MM.1S (cell line): ENCODE measurements around the gene PLCG2.
A peak's percentile ranks its signal among the peaks of the same experiment; 100 is the strongest.

Experiments
- DNase-seq: peaks from one replicate; pipeline ENCODE4 v3.0.0-alpha.2; 2015
- H2AFZ ChIP-seq: fragments of 300-600 bp; sonication (generic); 2 replicates; pipeline ENCODE4 v1.6.0; 2016; ENCODE audit warnings: antibody characterized with exemption, low read length
- H3F3A ChIP-seq: fragments of 300-600 bp; sonication (generic); 2 replicates; pipeline ENCODE4 v1.6.1; 2016; ENCODE audit warnings: mild to moderate bottlenecking, antibody characterized with exemption, low read length, moderate library complexity, mixed read lengths; ENCODE audit not compliant: insufficient read depth
- H3K27ac ChIP-seq: fragments of 300-600 bp; sonication (generic); 2 replicates; pipeline ENCODE4 v1.5.1; 2016; ENCODE audit warnings: mild to moderate bottlenecking, low read length
- H3K27me3 ChIP-seq: fragments of 300-600 bp; sonication (generic); replicated peaks from 2 replicates; pipeline ENCODE4 v1.6.0; 2016; ENCODE audit warnings: low read length; ENCODE audit not compliant: insufficient read depth
- H3K36me3 ChIP-seq: fragments of 300-600 bp; sonication (generic); replicated peaks from 2 replicates; pipeline ENCODE4 v1.6.1; 2016; ENCODE audit warnings: mild to moderate bottlenecking, low read length, mixed read lengths; ENCODE audit not compliant: insufficient read depth
- H3K4me1 ChIP-seq: fragments of 300-600 bp; sonication (generic); 2 replicates; pipeline ENCODE4 v1.6.1; 2016; ENCODE audit warnings: low read length, mixed read lengths
- H3K4me2 ChIP-seq: fragments of 300-600 bp; sonication (generic); 2 replicates; pipeline ENCODE4 v1.6.0; 2016; ENCODE audit warnings: low read depth, low read length
- H3K4me3 ChIP-seq: fragments of 300-600 bp; sonication (generic); 2 replicates; pipeline ENCODE4 v1.5.1; 2016; ENCODE audit warnings: low read length, mixed read lengths
- H3K79me2 ChIP-seq: fragments of 300-600 bp; sonication (generic); 2 replicates; pipeline ENCODE4 v1.6.1; 2016; ENCODE audit warnings: mixed run types, low read length, mixed read lengths
- H3K9ac ChIP-seq: fragments of 300-600 bp; sonication (generic); 2 replicates; pipeline ENCODE4 v1.6.1; 2016; ENCODE audit warnings: low read length, mixed read lengths
- H3K9me2 ChIP-seq: fragments of 300-600 bp; sonication (generic); replicated peaks from 2 replicates; pipeline ENCODE4 v1.6.1; 2016; ENCODE audit warnings: mild to moderate bottlenecking, low read length, mixed read lengths; ENCODE audit not compliant: insufficient read depth
- H3K9me3 ChIP-seq: fragments of 300-600 bp; sonication (generic); replicated peaks from 2 replicates; pipeline ENCODE4 v1.6.1; 2016; ENCODE audit warnings: mild to moderate bottlenecking, low read length, mixed read lengths; ENCODE audit not compliant: insufficient read depth
- H4K20me1 ChIP-seq: fragments of 300-600 bp; sonication (generic); 2 replicates; pipeline ENCODE4 v1.6.1; 2016; ENCODE audit warnings: mild to moderate bottlenecking, low read length, moderate library complexity, mixed read lengths; ENCODE audit not compliant: insufficient read depth
- CTCF ChIP-seq: fragments of 300-600 bp; sonication (generic); IDR thresholded peaks from 2 replicates; pipeline ENCODE4 v1.5.1; 2016; ENCODE audit warnings: antibody characterized with exemption, low read length, mixed read lengths
- EZH2 ChIP-seq: fragments of 300-600 bp; sonication (generic); optimal IDR thresholded peaks from 2 replicates; pipeline ENCODE3; 2017; ENCODE audit warnings: low read depth, mild to moderate bottlenecking, antibody characterized with exemption, low read length, mixed read lengths
- EZH2phosphoT487 ChIP-seq: fragments of 300-600 bp; sonication (generic); IDR thresholded peaks from 2 replicates; pipeline ENCODE4 v1.6.1; 2018; ENCODE audit warnings: antibody characterized with exemption, low read length

Gene PLCG2

GRCh38 chr16:81748476-81749198, 30.5 kb upstream of the PLCG2 start:
- Histone ChIP-seq H3K4me1 (peaks cover 14% of the 10 kb centered on the region), H3K27me3 (no peaks in the 10 kb centered on the region), H2AFZ (0 out of 2 replicates have a peak overlapping the region, but pooled peaks have one; percentile 23), H3K9me3 (no peaks in the 10 kb centered on the region), H3K4me3 (no peak overlapping the region), H3K9me2 (no peaks in the 10 kb centered on the region), H3K9ac (no peak overlapping the region), H3K27ac (no peak overlapping the region), H3F3A (no peaks in the 10 kb centered on the region), H3K36me3 (no peaks in the 10 kb centered on the region), H3K79me2 (no peaks in the 10 kb centered on the region), H4K20me1 (no peaks in the 10 kb centered on the region), H3K4me2 (0 out of 2 replicates have a peak overlapping the region, but pooled peaks have one; percentile 15)
- no peak for DNase-seq
- TF ChIP-seq CTCF: 0 out of 2 replicates have a peak, but pooled peaks have one; percentile 7
- no peak for TF ChIP-seq EZH2phosphoT487

- H3K4me3 ChIP-seq: no peak overlapping the region
- H3K9me2 ChIP-seq: no peaks in the 10 kb centered on the region
- H3K4me1 ChIP-seq: peaks cover 14% of the 10 kb centered on the region
- peak; percentile 50 for DNase-seq
- H3K27me3 ChIP-seq: no peaks in the 10 kb centered on the region
- no peaks in the 10 kb centered on the region for H3K36me3 ChIP-seq
- TF ChIP-seq CTCF (no peak), EZH2phosphoT487 (no peak), EZH2 (no peak)
- H3K4me2 ChIP-seq: peak overlapping the region; percentile 68
- H3K9ac ChIP-seq: peak overlapping the region; percentile 56
- H3K79me2 ChIP-seq: no peaks in the 10 kb centered on the region
- peak overlapping the region; percentile 55; the same call in 1 of the 2 replicates for H3K27ac ChIP-seq
- no peaks in the 10 kb centered on the region for H3K9me3 ChIP-seq
- peak overlapping the region; percentile 95 for H2AFZ ChIP-seq
- H3F3A ChIP-seq: no peaks in the 10 kb centered on the region
- H4K20me1 ChIP-seq: no peaks in the 10 kb centered on the region
Observed at GRCh38 chr16:81752225-81752875, 26.7 kb upstream of the PLCG2 start.

DNA sequence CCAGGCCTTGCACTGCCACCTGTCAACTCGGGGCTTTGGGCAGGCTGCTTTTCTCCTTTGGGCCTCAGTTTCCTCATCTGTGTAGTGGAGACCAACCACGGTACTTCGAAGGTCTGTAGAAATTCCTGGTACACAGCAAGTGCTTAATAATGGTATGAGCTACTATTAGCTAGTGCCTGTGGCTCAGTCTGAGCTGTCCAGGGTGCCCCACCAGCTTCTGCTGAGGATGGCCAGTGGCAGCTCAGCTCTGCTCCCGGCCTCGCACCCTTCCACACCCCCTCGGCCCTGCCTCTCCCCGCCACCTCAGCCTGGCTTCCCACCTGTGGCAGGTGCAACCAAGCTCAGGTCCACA, 26.2 kb upstream of the PLCG2 start:
- Histone ChIP-seq H3K9me2 (no peaks in the 10 kb centered on the region), H3K79me2 (no peaks in the 10 kb centered on the region), H3K27ac (peak overlapping the region; percentile 55; the same call in 1 of the 2 replicates), H4K20me1 (no peaks in the 10 kb centered on the region), H3K9ac (peak overlapping the region; percentile 56), H2AFZ (peak overlapping the region; percentile 95), H3K27me3 (no peaks in the 10 kb centered on the region), H3K36me3 (no peaks in the 10 kb centered on the region), H3K4me2 (peak overlapping the region; percentile 68), H3K9me3 (no peaks in the 10 kb centered on the region), H3K4me3 (no peak overlapping the region), H3F3A (no peaks in the 10 kb centered on the region), H3K4me1 (peaks cover 14% of the 10 kb centered on the region)
- TF ChIP-seq CTCF (no peak), EZH2 (no peak), EZH2phosphoT487 (no peak)
- no peak for DNase-seq
